A204.1 (cell line): ENCODE measurements around the gene PSMB4.

ENCODE experiments used
- FAIRE-seq: peaks from 2 replicates; lab custom pipeline; 2012; peaks lifted over from hg19 to GRCh38; lab: Jason Lieb, UNC

PSMB4 gene

GRCh38 chr1:151443846-151444782, 44.7 kb downstream of the PSMB4 start:
- peak; percentile 98 for FAIRE-seq

- FAIRE-seq = no peak
These were observed 45.4 kb downstream of the PSMB4 start for GRCh38 chr1:151444783-151445177.

- FAIRE-seq = no peak
These were observed 48.3 kb downstream of the PSMB4 start for GRCh38 chr1:151447696-151448095.
